ENCODE measurements around the gene POU5F1.
"Not testable (repeated sequence)": the region's sequence is repeated elsewhere in the genome, so short reads cannot be mapped to it uniquely, and the experiment has no call there.

The POU5F1 gene

DNA sequence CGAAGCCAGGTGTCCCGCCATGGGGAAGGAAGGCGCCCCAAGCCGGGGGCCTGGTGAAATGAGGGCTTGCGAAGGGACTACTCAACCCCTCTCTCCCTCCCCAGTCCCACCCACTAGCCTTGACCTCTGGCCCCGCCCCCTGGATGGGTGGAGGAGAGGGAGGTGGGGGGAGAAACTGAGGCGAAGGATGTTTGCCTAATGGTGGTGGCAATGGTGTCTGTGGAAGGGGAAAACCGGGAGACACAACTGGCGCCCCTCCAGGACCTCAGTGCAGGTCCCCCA lies at the start of gene POU5F1:
Gene POU5F1, minus strand, starts transcription at position 83 of the 282 bp plus-strand sequence. Its CDS starts 62 bp downstream, at position 21.
- DNase-seq (ENCODE audit: low spot score) = no peak

DNA sequence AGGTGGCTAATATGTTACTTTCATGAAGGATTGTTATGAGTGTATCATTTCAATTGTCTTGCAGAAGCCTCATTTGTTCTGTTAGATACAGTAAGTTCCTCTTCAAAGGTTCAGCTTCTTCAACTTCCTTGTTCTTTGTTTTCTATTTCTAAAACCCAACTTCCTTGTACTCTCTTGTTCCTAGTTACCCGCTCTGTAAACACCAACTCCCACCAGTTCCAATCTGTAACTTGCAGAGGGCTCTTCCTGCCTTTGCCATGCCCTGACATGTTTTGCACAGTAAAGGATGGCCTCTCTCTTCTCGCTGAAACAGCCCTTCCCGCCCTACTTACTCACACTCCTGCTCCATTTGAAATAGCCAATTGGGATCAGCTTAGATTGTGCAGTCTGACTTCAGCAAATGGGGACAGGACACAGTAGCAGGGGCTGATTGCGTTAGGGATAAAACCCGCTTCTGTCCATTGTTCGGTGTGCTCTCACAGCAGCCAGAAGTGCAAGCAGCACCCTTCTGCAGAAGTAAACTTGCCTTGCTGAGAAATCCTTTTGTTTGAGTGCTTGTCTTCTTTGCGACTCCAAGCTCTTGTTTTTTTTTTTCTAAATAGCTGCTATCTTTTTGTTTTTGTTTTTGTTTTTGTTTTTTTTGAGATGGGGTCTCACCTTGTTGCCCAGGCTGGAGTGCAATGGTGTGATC lies 45.9 kb upstream of the POU5F1 start:
- DNase-seq (ENCODE audit: low spot score) = no peak

DNA sequence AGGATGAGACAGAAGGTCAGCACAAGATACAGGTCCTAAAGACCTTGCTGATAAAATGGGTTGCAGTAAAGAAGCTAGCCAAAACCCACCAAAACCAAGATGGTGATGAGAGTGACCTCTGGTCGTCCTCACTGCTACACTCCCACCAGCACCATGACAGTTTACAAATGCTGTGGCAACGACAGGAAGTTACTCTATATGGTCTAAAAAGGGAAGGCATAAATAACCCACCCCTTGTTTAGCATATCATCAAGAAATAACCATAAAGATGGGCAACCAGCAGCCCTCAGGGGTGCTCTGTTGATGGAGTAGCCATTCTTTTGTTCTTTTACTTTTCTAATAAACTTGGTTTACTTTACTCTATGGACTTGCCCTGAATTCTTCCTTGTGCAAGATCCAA lies 44.7 kb upstream of the POU5F1 start:
- not testable (repeated sequence) for DNase-seq (ENCODE audit: low spot score)

DNA sequence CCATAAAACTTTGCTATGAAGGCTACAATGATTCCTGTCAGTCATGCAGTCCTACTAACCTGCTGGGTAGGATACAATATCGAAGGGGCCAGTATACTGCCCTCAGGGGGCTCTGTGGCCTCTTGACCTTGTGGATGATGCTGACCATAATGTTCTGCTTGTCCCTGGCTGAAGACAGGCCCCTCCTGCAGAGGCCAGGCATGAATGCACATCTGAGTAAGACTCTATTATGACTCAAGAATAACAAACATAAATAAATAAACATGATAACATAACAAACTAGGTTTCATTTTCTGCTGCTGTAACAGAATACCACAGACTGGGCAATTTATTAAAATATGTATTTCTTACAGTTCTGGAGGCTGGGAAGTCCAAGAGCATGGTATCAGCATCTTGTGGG lies 44.0 kb upstream of the POU5F1 start:
- no peak for DNase-seq (ENCODE audit: low spot score)

DNA sequence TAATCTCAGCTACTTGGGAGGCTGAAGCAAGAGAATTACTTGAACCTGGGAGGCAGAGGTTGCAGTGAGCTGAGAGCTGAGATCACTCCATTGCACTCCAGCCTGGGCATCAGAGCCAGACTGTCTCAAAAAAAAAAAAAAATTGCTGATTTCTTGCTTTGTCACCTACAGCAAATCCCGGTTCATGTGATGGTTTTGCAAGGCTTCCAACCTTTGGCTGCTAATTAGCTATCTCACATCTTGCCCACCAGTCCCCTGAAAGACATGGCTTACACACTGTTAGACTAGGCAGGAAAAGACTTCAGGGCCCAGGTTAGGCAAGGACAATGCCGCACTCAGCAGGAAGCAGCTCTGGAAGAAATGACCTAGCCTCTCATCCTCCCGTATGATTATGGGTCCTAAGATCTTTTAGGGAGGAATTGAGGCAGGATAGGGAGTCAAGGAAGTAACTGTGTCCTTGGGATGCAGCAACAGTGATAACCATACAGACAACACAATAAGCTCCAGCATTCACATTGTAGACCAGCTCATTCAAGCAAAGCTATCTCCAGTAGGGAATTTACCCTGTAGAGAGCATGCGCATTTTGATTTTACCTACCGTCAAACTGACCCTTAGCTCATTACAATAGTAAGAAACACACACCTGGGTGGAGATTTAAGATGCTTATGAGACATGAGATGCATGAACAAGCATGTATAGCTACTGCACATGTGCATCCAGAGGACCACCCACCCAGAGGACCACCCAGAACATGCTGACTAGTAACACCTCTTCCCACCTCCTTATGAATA lies 40.5 kb upstream of the POU5F1 start:
- no peak for DNase-seq (ENCODE audit: low spot score)

DNA sequence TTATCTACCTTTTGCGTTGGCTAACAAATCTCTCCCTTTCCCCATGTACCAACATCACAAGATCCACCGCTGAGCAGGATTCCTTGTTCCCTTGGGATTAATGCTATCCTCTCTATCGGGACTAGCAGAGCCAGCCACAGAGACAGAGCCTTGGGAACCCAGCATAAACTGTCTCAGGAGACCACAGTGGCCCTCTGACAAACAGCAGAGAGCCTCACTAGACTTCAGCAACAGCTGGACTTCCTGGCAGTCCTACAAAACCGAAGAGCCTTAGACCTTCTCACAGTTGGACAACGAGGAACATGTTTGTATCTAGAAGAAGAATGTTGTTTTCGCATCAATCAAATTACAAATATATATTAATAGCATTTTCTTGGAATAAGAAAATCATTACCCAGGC lies 39.6 kb upstream of the POU5F1 start:
- DNase-seq (ENCODE audit: low spot score) = no peak

DNA sequence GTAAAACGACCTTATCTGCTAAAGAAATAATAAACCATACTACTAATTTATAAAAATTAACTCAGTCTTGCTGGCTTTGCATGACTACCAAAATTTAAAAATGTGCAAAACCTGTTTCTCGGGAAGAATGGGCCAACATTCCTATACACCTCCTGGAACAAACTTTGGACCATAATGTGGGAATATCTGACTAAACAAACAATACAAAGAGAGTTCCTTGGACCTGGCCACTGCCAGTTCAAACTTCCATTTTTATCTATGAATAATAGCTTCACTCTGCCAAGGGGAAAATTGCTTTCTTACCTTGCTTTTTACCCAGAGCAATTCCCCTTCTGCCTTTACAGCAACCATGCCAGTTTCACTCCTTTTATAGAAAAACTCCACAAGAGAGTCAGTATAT lies 38.7 kb upstream of the POU5F1 start:
- no peak for DNase-seq (ENCODE audit: low spot score)

DNA sequence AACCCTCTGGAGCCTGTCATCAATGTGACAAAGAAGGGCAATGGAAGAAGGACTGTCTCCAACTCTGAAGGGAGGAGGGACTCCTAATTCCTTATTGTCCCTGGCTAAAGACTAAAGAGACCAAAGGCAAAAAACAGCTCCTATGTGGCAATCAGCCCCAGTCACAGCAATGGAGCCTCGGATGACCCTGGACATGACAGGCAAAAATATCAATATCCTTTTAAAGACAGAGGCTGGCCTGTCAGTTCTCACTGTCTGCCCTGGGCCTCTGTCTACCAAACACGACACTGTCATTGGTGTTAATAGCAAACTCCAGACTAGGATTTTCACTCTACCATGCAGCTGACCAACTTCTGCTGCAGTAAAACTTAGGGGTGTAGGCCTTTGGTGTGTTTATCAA lies 38.0 kb upstream of the POU5F1 start:
- DNase-seq (ENCODE audit: low spot score) = no peak

DNA sequence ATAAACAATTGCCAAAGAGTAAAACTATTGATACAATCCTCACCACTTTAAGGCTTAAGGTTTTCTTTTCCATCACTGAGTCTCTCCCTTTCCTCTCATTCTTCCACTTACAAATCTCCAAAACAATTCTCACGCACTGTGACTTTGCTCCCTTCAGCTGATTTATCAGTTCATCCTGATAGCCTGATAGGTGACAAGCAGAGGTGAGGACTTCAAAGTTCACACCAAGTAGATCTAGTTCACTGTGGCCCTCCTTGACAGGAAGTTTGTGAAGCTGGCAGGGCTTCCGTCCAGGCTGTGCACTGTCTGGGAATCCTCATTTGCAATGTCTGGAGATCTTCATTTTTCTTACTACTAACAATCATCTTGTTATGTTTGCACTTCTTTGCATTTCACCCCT lies 35.2 kb upstream of the POU5F1 start:
- DNase-seq (ENCODE audit: low spot score) = no peak

DNA sequence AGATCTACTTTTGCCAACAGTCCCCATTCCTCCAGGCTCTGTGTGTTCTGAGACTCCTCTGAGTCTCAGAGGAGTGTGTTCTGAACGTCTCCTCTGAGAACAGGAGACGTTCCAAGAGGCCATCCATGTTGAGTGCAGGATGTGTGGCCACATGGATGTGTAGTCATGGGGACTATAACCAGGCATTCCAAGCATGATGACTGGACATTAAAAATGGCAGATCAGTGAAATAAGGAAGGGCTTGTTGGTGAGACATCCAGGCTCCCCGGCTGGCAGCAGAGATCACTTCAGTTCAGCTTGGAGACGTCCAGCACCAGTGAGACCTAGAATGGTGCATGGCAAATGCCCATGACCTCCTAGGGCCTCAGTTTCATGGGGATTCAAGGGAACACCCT lies 34.3 kb upstream of the POU5F1 start:
- DNase-seq (ENCODE audit: low spot score) = no peak

DNA sequence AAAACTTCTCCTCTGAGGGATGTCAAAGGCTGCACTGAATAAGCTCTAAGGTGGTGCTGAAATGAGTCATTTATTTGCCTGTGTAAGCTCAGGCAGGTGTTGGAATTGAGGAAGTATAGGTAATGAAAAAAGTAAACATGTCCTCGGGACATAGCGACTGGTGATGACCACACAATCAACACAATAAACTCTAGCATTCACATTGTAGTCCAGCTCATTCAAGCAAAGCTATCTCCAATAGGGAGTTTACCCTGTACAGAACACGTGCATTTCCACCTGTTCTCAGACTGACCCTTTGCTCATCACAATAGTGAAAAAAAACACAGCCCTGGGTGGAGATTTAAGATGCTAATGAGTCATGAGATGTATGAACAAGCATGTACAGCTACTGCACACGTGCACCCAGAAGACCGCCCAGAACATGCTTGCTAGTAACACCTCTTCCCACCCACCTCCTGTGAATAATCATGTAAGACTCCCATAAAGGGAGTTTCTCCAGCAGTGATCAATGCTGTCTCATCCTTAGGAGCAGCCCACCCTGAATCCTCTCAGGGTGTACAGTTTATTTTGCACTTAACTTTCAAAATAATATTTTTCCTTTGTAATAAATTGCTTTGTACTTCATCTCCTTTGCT lies 33.0 kb upstream of the POU5F1 start:
- DNase-seq (ENCODE audit: low spot score) = peak; percentile 71

DNA sequence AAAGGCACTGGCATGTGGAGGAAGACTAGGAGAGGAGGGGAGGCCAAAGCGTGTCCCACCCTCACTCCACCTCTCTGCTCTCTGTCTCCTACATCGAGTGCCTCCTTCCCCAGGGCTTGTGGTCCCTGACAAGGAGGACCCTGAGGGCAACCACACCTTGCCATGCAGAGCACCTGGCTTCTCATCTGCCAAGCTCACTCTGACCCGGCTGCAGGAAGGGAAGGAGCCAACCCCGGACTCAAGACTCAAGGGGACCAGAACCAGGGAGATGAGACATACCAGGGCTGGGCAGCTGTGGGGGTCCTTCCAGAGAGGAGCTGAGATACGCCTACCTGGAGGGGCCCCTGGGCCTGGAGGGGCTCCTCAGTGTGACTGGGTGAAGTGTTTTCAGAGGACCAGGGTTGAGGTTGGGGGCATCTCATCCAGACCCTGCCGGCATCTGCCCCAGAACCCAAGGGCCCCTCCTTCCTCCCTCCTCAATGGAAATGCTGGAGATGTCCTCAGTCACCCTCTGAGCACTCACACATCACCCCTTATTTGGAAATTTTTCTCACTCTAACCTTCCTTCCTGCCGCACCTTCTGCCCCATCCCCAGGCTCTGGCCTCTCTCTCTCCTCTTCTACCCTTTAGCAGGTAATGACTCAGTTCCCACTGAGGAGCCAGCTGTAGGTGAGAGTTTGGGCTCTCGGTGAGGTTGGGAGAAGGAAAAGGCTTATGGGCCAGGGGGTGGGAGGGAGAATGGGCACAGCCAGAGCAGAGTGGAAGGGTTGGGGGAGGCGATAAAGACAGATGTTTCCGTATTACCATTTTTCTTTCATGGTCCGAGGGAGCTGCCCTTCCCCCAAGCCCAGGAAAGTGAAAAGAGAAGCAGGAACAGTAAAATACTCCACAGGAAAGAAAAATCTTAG lies 32.0 kb upstream of the POU5F1 start:
- DNase-seq (ENCODE audit: low spot score) = no peak

DNA sequence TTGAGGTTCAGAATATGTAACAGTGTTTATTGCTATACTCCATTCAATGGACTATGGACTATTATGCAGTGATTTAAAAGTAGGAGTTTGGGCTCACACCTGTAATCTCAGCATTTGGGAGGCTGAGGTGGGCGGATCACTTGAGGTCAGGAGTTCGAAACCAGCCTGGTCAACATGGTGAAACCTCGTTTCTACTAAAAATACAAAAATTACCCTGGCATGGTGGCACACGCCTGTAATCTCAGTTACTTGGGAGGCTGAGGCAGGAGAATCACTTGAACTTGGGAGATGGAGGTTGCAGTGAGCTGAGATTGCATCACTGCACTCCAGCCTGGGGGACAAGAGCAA lies 28.6 kb upstream of the POU5F1 start:
- not testable (repeated sequence) for DNase-seq (ENCODE audit: low spot score)

DNA sequence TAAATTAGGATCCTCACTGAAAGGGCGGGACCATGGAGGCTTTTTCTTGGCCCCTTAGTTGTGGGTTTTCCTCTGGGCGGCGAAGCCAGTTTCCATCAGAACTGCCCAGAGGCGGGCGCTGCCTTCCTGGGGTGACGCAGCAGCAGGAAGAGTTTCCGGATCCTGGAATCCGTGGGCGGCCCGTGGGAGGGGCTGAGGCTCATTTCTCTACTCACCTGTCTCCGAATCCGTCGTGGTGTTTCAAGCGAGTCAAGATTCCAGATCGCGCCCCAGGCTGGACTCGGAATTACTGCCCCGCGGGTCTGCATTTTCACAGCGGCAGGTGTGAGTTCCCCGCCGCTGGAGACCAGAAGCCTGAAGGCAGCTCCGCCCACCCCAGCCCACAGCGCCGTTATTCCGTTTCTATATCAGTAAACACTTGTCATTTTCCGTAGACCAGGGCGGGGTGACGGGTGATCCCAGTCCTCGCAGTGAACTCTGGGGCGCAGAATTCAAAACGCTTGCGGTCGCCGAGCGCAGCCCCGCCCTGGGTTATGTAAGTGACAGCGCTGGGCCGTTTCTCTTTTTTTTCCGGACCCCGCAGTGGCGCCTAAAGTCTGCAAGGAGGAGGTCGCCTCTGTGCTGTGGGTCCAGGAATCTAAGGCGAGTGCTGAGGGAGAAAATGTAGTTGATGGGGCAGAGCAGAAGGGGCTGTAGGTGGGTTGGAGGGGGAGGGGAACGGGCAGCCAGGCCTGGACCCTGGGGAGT lies 27.2 kb upstream of the POU5F1 start:
- DNase-seq (ENCODE audit: low spot score) = peak; percentile 96

DNA sequence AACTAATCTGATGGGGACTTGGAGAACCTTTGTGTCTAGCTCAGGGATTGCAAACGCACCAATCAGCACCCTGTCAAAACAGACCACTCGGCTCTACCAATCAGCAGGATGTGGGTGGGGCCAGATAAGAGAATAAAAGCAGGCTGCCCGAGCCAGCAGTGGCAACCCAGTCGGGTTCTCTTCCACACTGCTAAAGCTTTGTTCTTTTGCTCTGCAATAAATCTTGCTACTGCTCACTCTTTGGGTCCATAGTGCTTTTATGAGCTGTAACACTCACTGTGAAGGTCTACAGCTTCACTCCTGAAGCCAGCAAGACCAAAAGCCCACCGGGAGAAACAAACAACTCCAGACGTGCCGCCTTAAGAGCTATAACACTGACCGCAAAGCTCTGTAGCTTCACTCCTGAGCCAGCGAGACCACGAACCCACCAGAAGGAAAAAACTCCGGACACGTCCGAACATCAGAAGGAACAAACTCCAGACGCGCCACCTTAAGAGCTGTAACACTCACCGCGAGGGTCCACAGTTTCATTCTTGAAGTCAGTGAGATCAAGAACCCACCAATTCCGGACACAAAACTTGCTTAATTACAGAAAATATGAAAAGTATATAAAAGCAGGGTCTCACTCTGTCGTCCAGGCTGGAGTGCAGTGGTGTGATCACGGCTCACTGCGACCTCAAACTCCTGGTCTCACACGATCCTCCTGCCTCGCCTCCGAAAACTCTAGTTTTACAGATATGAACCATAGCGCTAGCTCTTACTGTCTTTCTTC lies 26.0 kb upstream of the POU5F1 start:
- not testable (repeated sequence) for DNase-seq (ENCODE audit: low spot score)

DNA sequence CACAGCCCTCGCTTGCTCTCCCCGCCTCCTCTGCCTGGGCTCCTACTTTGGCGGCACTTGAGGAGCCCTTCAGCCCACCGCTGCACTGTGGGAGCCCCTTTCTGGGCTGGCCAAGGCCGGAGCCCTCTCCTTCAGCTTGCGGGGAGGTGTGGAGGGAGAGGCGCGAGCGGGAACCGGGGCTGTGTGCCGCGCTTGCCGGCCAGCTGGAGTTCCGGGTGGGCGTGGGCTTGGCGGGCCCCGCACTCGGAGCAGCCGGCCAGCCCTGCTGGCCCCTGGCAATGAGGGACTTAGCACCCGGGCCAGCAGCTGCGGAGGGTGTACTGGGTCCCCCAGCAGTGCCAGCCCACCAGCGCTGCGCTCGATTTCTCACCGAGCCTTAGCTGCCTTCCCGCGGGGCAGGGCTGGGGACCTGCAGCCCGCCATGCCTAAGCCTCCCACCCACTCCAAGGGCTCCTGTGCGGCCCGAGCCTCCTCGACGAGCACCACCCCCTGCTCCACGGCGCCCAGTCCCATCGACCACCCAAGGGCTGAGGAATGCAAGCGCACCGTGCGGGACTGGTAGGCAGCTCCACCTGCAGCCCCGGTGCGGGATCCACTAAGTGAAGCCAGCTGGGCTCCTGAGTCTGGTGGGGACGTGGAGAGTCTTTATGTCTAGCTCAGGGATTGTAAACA lies 25.0 kb upstream of the POU5F1 start:
- not testable (repeated sequence) for DNase-seq (ENCODE audit: low spot score)

DNA sequence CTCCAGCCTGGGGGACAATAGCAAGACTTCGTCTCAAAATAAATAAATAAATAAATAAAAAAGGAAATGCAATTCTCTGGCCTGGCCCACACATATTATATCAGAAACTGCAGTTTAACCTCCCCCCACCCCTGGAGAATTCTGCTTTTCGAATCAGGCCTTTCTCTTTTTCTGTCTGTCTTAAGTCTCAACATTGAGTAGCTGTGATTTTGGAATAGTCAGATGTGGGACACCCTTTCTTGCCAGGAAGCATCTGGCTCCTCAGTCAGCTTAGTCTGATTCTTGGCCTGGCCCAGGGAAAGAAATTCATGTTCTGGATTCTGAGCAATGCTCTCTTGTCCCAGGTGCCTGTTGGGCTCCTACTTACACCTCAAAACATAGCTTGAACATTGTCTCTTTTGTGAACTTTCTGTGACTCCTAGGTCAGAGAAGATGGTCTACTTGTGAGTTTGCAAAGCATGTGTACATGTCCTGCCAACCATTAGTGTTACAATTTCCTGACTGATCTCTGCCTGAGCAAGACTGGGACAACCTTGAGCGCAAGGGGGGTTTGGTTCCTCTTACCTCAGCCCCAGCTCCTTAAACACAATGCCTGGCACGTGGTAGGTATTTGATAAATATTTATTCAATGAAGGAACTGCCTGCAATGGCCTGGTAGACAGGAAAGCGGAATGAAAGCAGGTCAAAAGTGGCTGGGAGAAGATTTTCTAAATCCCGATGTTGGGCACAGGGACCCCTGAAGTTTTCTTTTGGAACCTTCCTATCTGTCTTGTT lies 23.8 kb upstream of the POU5F1 start:
- no peak for DNase-seq (ENCODE audit: low spot score)

DNA sequence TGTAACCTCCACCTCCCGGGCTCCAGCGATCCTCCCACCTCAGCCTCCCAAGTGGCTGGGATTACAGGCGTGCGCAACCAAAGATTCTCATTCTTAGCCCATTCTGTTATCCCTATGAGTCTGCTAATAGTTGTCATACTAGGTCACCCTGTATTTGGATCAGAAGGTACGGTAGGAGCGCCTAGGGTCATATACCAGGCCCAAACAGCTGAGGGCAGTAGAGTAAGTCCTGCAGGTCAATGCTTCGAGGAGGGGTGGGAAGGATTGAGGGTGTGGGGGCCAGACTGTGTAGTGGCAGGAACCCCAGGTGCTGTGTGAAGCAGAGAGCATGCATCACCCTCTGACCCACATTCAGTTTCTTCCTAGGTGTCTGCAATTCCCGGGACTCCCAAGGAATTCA lies 22.7 kb upstream of the POU5F1 start:
- no peak for DNase-seq (ENCODE audit: low spot score)

DNA sequence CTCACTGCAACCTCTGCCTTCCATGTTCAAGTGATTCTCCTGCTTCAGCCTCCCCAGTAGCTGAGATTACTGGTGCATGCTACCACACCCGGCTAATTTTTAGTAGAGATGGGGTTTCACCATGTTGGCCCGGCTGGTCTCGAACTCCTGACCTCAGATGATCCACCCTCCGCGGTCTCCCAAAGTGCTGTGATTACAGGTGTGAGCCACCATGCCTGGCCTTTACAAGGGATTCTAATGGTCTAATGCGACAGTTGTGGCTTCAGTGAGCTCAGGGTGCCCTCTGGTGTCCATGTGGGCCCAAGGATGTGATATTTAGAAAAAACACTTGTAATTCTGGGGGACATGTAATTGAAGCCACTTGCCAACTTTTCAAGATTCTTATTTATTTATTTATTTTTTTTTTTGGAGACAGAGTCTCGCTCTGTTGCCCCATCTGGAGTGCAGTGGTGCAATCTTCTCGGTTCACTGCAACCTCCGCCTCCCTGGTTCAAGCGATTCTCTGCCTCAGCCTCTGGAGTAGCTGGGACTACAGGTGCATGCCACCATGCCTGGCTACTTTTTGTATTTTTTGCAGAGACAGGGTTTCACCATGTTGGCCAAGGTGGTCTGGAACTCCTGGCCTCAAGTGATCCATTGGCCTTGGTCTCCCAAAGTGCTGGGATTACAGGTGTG lies 22.1 kb upstream of the POU5F1 start:
- peak; percentile 70 for DNase-seq (ENCODE audit: low spot score)

All from CD4-positive, alpha-beta T cell treated with Interleukin-2 at 100 ng/mL for 4 hours (primary cell).